Stimulated activated naive CD8-positive, alpha-beta T cell treated with anti-CD3 and anti-CD28 coated beads, Interleukin-15, amount 100 ng/mL, for 72 hours (primary cell): Measurements from ENCODE around the gene PHACTR1.

Source experiments
- ATAC-seq: fragments of 150-1000 bp; cut with Tn5 transposase; 2 replicates; pipeline ENCODE4 v1.10.0; 2021; ENCODE audit warnings: mild to moderate bottlenecking, moderate library complexity
- DNase-seq, 2 donors: peaks; one replicate each; pipeline ENCODE4 v3.0.0; 2021 to 2022
- H3K27ac Mint-ChIP-seq, 2 donors: one replicate each; pipeline ENCODE4 v1.8.0; 2022; ENCODE audit warnings: mild to moderate bottlenecking in 2 of 2, mixed read lengths in 2 of 2, moderate library complexity in 2 of 2
- H3K27me3 Mint-ChIP-seq: one replicate; pipeline ENCODE4 v1.8.0; 2022; ENCODE audit warnings: mixed read lengths
- H3K4me1 Mint-ChIP-seq: one replicate; pipeline ENCODE4 v1.8.0; 2022; ENCODE audit warnings: mild to moderate bottlenecking, mixed read lengths
- H3K4me3 Mint-ChIP-seq, 2 donors: one replicate each; pipeline ENCODE4 v1.8.0; 2022; ENCODE audit warnings: mild to moderate bottlenecking in 2 of 2, mixed read lengths in 2 of 2, moderate library complexity in 1 of 2
- H3K9me3 Mint-ChIP-seq, 2 donors: one replicate each; pipeline ENCODE4 v1.8.0; 2022; ENCODE audit warnings: mixed read lengths in 2 of 2

The PHACTR1 gene

GRCh38 chr6:12886961-12887775, 170.6 kb downstream of the PHACTR1 start:
- peaks cover 0 to 15% of the 10 kb centered on the region in 2 donors for H3K9me3 Mint-ChIP-seq
- DNase-seq (no peak), ATAC-seq (no peak)
- no peak overlapping the region for H3K4me3 Mint-ChIP-seq
- no peaks in the 10 kb centered on the region for H3K4me1 Mint-ChIP-seq
- no peak overlapping the region for H3K27ac Mint-ChIP-seq
- H3K27me3 Mint-ChIP-seq, result peaks cover 14% of the 10 kb centered on the region

- ATAC-seq (no peak), DNase-seq (peak; percentile 2 to 14)
- Mint-ChIP-seq H3K27me3 (peaks cover 17% of the 10 kb centered on the region), H3K27ac (no peak overlapping the region), H3K4me1 (no peaks in the 10 kb centered on the region), H3K4me3 (no peak overlapping the region), H3K9me3 (peaks cover 0 to 15% of the 10 kb centered on the region in 2 donors)
These were observed 173.7 kb downstream of the PHACTR1 start for GRCh38 chr6:12890171-12890790.

- Mint-ChIP-seq H3K27ac (no peak overlapping the region), H3K4me1 (no peaks in the 10 kb centered on the region), H3K27me3 (peaks cover 17% of the 10 kb centered on the region), H3K9me3 (peaks cover 0 to 15% of the 10 kb centered on the region in 2 donors), H3K4me3 (no peak overlapping the region)
- ATAC-seq (no peak), DNase-seq (no peak)
These were observed 175.0 kb downstream of the PHACTR1 start for GRCh38 chr6:12891595-12891994.

DNA sequence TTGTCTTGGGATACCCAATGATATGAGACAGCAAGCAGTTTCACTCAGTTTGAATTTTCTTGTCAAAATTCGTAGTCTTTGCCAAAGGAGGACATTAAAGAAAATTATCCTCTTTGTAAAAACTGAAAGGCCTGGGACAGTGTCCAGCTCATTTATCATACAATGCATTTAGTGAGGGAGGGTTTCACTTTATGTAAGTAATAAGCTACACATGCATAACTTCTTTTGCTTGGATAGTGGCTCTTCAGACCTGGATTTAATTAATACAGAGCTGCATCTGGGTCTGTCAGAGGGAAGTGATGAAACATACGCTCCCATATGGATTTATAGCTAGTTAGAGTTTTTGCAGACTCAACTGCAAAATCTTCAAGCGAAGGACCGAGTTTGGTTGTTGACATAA, 175.6 kb downstream of the PHACTR1 start:
- no peak overlapping the region for H3K4me3 Mint-ChIP-seq
- no peak overlapping the region for H3K27ac Mint-ChIP-seq
- H3K27me3 Mint-ChIP-seq, result peaks cover 17% of the 10 kb centered on the region
- peaks cover 0 to 15% of the 10 kb centered on the region in 2 donors for H3K9me3 Mint-ChIP-seq
- no peaks in the 10 kb centered on the region for H3K4me1 Mint-ChIP-seq
- ATAC-seq, result no peak
- no peak for DNase-seq

- Mint-ChIP-seq H3K4me3 (no peak overlapping the region), H3K27ac (no peak overlapping the region), H3K9me3 (peaks cover 0 to 15% of the 10 kb centered on the region in 2 donors), H3K27me3 (peaks cover 26% of the 10 kb centered on the region), H3K4me1 (no peaks in the 10 kb centered on the region)
- no peak for DNase-seq
- ATAC-seq, result no peak
These were observed 176.5 kb downstream of the PHACTR1 start for GRCh38 chr6:12893036-12893435.

DNA sequence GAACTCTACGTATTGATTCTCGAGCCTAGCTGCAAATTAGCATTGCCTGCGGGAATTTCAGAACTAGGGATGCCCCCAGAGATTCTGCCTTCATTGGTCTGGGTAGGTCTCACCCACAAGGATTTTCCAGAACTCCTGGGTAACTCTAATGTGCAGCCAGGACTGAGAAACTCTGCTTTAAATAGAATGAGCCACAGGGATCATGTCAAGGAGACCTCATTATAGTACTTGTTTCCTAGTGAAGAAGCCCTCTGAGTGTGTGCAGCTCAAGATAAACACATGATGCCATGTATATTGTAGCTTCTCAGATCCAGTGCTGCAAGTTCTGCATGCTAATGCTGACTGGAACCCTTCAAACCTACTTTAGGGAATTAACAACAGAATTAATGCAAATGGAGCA, 179.2 kb downstream of the PHACTR1 start:
- H3K27ac Mint-ChIP-seq, result no peak overlapping the region
- DNase-seq (no peak), ATAC-seq (no peak)
- H3K9me3 Mint-ChIP-seq, result peaks cover 0 to 10% of the 10 kb centered on the region in 2 donors
- H3K4me1 Mint-ChIP-seq, result no peaks in the 10 kb centered on the region
- H3K27me3 Mint-ChIP-seq, result peaks cover 36% of the 10 kb centered on the region
- no peak overlapping the region for H3K4me3 Mint-ChIP-seq

- H3K27me3 Mint-ChIP-seq, result peaks cover 36% of the 10 kb centered on the region
- H3K4me3 Mint-ChIP-seq, result no peak overlapping the region
- no peaks in the 10 kb centered on the region for H3K4me1 Mint-ChIP-seq
- peaks cover 0 to 5% of the 10 kb centered on the region in 2 donors for H3K9me3 Mint-ChIP-seq
- ATAC-seq (no peak), DNase-seq (no peak)
- no peak overlapping the region for H3K27ac Mint-ChIP-seq
These were observed 179.7 kb downstream of the PHACTR1 start for GRCh38 chr6:12896208-12896733.

DNA sequence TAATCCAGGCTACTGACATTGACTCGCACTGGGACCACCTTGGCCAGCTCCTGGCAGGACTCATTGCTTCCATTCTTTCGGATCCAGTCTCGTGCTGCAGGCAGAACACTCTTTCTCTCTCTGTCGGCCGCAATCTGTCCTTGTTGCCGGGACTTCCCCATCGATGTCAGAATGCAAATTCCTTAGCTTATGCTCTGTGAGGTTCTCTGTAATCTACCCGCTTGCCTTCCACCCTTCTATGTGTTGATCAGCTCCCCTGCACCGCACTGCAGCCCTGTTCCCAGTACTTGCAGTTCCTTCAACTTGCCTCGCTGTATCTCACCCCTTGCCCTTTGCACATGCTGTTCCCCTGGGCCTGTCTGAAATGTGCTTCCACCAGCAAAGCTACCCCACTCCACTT, 182.0 kb downstream of the PHACTR1 start:
- Mint-ChIP-seq H3K9me3 (no peaks in the 10 kb centered on the region), H3K27ac (no peak overlapping the region), H3K4me3 (no peak overlapping the region), H3K4me1 (no peaks in the 10 kb centered on the region), H3K27me3 (peaks cover 29% of the 10 kb centered on the region)
- DNase-seq (no peak), ATAC-seq (no peak)

DNA sequence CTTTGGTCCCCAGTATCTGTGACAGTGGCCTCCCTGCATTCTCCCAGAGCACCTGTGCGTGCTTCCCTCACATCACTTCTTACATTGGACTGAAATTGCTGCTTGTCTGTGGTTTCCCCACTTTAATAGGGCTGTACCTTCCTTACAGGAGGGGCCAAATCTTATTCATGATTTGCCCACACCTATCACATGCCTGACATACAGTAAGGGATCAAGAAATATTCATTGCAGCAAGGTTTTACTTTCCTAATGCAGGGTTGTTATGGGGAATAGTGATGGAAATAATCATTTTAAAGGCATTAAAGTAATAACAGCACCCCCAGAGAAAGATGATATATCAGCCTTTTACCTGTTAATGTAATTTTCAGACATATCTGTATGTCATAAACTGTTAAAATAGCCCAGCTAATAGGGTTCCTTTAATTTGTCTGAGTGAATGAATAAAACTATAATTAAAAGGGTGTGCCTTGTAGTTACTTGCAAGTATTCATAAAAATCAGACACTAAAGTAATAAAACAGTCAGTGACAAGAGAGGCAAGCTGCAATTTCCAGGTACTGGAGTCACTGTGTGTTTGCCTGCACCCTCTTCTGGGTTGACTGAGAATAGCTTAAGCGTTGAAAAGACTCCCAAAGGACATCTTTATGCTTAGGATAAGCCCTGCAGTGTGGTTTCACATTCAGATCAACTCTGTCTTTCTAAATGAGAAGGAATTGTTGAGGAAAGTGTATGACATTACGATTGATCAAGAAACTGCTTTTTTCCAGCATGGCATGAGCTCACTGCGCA, 182.7 kb downstream of the PHACTR1 start:
- DNase-seq (no peak), ATAC-seq (no peak)
- H3K4me3 Mint-ChIP-seq, result no peak overlapping the region
- H3K27ac Mint-ChIP-seq, result no peak overlapping the region
- H3K9me3 Mint-ChIP-seq, result no peaks in the 10 kb centered on the region
- no peaks in the 10 kb centered on the region for H3K4me1 Mint-ChIP-seq
- H3K27me3 Mint-ChIP-seq, result peaks cover 29% of the 10 kb centered on the region

DNA sequence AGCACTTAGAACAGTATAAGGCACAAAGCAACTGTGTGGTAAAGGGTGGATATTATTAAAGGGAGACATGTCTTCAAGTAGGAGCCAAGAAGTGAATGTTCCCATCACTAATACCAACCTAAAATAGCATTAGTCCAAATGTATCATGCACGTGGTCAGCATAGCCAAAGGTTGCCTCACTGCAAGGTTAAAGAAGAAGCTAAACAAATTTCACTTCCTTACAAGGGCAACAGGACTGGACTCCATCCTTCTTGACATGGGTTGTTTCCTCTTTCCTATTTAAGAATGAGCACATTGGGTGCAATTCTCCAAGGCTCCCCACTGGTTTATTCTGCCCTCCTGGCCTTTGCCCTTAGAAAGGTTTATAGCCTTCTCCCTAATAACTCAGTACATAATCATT, 186.7 kb downstream of the PHACTR1 start:
- Mint-ChIP-seq H3K4me3 (no peak overlapping the region), H3K4me1 (no peaks in the 10 kb centered on the region), H3K9me3 (no peaks in the 10 kb centered on the region), H3K27ac (no peak overlapping the region), H3K27me3 (peaks cover 9% of the 10 kb centered on the region)
- DNase-seq, result no peak
- ATAC-seq, result no peak

DNA sequence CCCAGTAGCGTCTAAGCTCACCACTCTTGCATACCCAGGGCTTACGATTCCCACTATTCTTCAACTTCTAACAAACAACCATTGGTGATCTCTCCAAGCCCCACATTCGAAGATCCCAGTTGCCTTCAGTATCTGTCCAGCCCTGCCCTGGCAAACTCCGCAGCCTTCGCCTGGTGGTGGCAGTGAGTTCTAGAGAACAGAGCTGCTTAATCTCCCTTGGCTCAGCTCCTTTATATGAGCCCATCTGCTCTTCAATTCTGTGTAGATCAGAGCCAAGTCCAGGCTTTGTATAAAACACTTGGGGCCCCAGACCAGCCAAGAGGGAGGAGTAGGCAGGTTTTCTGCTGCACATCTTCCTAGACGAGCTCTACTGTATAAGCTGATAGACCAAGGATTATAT, 193.3 kb downstream of the PHACTR1 start:
- H3K9me3 Mint-ChIP-seq, result no peaks in the 10 kb centered on the region
- no peak for DNase-seq
- H3K4me3 Mint-ChIP-seq, result no peak overlapping the region
- H3K4me1 Mint-ChIP-seq, result no peaks in the 10 kb centered on the region
- no peak for ATAC-seq
- H3K27me3 Mint-ChIP-seq, result no peaks in the 10 kb centered on the region
- H3K27ac Mint-ChIP-seq, result no peak overlapping the region

DNA sequence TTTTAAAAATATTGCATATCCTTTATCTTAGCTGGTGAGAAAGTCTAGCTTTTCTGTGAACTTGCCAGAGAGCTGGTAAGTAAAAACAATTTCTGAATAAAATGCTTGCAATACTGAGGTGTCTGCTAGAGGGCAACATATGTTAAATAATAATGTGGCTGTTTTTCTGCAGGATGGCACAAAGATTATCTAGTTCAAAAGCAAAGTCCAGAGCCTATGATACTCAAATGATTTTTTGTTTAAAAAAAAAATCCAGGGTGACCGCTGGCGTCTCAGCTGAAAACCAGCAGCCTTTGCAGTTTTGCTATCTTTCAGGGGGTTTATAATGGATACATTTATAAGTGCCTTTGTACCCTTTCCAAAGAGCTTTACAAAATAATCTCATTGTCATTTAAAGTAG, 194.9 kb downstream of the PHACTR1 start:
- no peak overlapping the region for H3K27ac Mint-ChIP-seq
- H3K4me1 Mint-ChIP-seq, result no peaks in the 10 kb centered on the region
- no peaks in the 10 kb centered on the region for H3K27me3 Mint-ChIP-seq
- DNase-seq (no peak), ATAC-seq (no peak)
- H3K9me3 Mint-ChIP-seq, result no peaks in the 10 kb centered on the region
- no peak overlapping the region for H3K4me3 Mint-ChIP-seq

- Mint-ChIP-seq H3K4me1 (no peaks in the 10 kb centered on the region), H3K27ac (peak overlapping the region in 1 of 2 donors; percentile 23), H3K27me3 (no peaks in the 10 kb centered on the region), H3K9me3 (no peaks in the 10 kb centered on the region), H3K4me3 (no peak overlapping the region)
- DNase-seq, result no peak
- ATAC-seq, result no peak
These were observed 196.6 kb downstream of the PHACTR1 start for GRCh38 chr6:12913201-12913600.

- no peak overlapping the region for H3K27ac Mint-ChIP-seq
- no peaks in the 10 kb centered on the region for H3K4me1 Mint-ChIP-seq
- ATAC-seq (no peak), DNase-seq (no peak)
- H3K9me3 Mint-ChIP-seq, result no peaks in the 10 kb centered on the region
- H3K4me3 Mint-ChIP-seq, result no peak overlapping the region
- H3K27me3 Mint-ChIP-seq, result no peaks in the 10 kb centered on the region
These were observed 199.4 kb downstream of the PHACTR1 start for GRCh38 chr6:12916006-12916405.

DNA sequence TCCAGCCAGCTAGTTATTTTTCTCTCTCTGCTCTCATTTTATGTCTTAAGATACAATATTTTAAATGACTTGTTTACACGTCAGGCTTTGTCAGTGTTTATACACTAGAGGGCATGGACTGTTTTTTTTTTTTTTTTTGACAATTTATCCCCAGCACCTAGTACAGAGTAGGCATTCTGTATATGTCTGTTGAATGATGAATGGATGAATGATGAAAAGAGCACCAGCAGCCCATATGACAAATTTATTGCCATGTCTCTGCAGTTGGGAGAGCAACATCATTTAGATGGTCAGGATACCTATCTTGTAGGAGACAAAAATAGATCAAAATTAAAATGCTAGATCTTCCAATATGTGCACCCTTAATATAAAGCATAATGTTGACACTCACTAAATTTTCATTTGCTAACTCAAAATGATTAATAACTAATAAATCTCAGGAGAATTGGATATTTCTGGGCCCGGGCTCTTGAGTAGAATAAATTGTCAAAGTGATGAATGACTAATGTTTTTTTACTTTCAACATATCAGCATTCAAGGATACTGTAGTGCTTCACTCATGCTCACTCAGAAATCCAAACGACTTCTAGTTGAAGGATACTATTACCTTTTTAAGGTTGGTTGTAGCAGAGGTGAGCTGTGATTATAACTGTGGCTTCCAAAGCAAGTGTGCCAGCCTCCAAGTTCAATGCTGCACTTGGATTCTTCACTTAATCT, 200.0 kb downstream of the PHACTR1 start:
- no peaks in the 10 kb centered on the region for H3K27me3 Mint-ChIP-seq
- ATAC-seq, result no peak
- DNase-seq, result no peak
- no peak overlapping the region for H3K27ac Mint-ChIP-seq
- no peaks in the 10 kb centered on the region for H3K9me3 Mint-ChIP-seq
- H3K4me3 Mint-ChIP-seq, result no peak overlapping the region
- no peaks in the 10 kb centered on the region for H3K4me1 Mint-ChIP-seq
